Measurements from ENCODE around the gene ARL2BP.

DNA sequence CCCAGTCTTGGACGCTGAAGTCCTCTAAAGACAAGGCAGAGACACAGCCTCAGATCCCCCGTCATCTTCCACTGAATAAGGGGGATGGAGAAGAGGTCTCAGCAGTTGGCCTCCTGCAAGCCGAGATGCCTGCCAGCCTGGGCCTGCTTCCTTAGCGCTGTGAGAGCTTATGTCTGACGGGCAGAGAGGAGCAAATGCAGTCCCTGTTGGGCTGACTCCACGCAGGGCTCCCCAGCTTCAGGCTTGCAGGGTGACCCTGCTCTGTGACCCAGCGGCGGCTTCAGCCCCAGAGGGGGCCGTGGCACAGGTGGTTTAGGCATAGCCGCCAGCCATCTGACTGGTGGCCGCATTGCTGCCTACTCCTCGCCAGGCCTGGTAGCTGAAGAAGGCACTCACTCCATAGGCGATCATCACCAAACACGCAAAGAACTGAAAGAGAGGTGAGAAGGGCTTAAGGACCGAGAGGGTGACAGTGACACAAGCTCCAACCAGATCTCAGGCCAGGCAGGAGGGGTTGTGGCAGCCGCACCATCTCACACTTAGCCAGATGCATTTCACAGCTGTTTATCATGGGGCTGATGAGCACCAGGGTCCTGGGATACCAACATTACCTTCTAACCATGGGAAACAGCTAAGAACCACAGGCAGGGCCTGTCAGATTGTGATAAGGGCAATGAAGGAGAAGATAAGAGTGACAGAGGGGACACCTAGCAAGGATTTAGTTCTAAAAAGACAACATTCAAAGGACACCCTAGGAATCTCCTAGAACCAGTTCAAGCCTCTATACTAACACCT is 11.7 kb downstream of the ARL2BP start:
- TF ChIP-seq, protein P1, sequence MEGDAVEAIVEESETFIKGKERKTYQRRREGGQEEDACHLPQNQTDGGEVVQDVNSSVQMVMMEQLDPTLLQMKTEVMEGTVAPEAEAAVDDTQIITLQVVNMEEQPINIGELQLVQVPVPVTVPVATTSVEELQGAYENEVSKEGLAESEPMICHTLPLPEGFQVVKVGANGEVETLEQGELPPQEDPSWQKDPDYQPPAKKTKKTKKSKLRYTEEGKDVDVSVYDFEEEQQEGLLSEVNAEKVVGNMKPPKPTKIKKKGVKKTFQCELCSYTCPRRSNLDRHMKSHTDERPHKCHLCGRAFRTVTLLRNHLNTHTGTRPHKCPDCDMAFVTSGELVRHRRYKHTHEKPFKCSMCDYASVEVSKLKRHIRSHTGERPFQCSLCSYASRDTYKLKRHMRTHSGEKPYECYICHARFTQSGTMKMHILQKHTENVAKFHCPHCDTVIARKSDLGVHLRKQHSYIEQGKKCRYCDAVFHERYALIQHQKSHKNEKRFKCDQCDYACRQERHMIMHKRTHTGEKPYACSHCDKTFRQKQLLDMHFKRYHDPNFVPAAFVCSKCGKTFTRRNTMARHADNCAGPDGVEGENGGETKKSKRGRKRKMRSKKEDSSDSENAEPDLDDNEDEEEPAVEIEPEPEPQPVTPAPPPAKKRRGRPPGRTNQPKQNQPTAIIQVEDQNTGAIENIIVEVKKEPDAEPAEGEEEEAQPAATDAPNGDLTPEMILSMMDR (IDR thresholded peaks at IDR 0.05), result no peak
- TF ChIP-seq POLR2A (IDR thresholded peaks at IDR 0.05) (no peak), POLR2AphosphoS5 (IDR thresholded peaks at IDR 0.05) (no peak), EP300 (IDR thresholded peaks at IDR 0.05; ENCODE audit: low read depth) (no peak)
